ENCODE measurements around the gene MUC5B.

The MUC5B gene

DNA sequence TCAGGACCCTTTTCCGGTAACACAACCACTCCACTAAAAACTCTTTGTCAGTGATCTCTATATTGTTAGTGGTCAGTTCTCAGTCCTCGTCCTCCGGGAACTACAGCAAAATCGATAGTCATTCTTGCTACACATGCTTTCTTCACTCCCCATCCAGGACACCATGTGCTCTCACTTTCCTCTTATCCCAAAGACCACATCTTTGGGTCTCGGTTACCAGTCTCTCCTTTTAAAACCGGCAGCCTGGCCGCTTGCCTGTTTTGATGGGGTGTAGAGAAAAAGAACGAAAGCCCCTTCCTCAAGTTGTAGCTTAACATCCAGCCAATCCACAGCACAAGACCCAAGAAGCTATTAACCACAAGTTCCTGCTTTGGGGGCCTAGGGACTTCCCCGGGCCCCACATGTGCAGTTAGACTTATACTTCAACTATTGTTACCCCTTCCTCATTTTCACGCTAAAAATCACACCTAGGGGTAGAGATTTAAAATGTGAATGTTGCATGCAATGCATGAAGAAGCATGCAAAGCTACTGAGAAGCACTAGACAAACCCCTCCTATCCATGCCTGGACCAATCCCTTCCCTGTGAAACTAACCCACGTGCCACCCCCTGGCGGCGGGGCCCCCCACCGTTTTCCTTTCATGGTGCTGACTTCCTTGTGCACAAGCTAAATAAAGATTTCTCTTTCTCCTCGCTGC lies 88.1 kb downstream of the MUC5B start:
- peak in 1 of 2 donors; percentile 37 for DNase-seq (ENCODE audit: low read depth in 2 of 2)
